ENCODE measurements around the gene KDF1.

GRCh38 chr1:26909951-26910342, 50.3 kb downstream of the KDF1 start:
- TF ChIP-seq, protein P1, sequence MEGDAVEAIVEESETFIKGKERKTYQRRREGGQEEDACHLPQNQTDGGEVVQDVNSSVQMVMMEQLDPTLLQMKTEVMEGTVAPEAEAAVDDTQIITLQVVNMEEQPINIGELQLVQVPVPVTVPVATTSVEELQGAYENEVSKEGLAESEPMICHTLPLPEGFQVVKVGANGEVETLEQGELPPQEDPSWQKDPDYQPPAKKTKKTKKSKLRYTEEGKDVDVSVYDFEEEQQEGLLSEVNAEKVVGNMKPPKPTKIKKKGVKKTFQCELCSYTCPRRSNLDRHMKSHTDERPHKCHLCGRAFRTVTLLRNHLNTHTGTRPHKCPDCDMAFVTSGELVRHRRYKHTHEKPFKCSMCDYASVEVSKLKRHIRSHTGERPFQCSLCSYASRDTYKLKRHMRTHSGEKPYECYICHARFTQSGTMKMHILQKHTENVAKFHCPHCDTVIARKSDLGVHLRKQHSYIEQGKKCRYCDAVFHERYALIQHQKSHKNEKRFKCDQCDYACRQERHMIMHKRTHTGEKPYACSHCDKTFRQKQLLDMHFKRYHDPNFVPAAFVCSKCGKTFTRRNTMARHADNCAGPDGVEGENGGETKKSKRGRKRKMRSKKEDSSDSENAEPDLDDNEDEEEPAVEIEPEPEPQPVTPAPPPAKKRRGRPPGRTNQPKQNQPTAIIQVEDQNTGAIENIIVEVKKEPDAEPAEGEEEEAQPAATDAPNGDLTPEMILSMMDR (IDR thresholded peaks at IDR 0.05 in 4 of 5, conservative IDR thresholded peaks at IDR 0.05 in 1 of 5): no peak
- TF ChIP-seq POLR2A (IDR thresholded peaks at IDR 0.05): no peak

Measured in gastrocnemius medialis (tissue), 4 donors.